Astrocyte (in vitro differentiated cells and primary cell): ENCODE measurements around the gene CCDC146. TPM values are rescaled to one million over a fixed set of nuclear protein-coding genes. Genes with fewer than 3 reads are reported as not detected.
A peak's percentile ranks its signal among the peaks of the same experiment; 100 is the strongest.
"Not testable (repeated sequence)": the region's sequence is repeated elsewhere in the genome, so short reads cannot be mapped to it uniquely, and the experiment has no call there.

ENCODE experiments used
- DNase-seq: peaks from one replicate; pipeline ENCODE4 v3.0.0-alpha.2; 2010; ENCODE audit warnings: low read depth
- FAIRE-seq: peaks from 2 replicates; lab custom pipeline; 2011; peaks lifted over from hg19 to GRCh38; lab: Jason Lieb, UNC
- H2AFZ ChIP-seq: 2 replicates; pipeline ENCODE4 v1.6.0; 2012; ENCODE audit warnings: low read depth, low read length, inconsistent platforms
- H3K27ac ChIP-seq: 2 replicates; pipeline ENCODE4 v1.5.1; 2011; ENCODE audit warnings: low read depth, low read length, inconsistent platforms
- H3K27me3 ChIP-seq: 2 replicates; pipeline ENCODE4 v1.6.0; 2011; ENCODE audit warnings: low read length, inconsistent platforms; ENCODE audit not compliant: insufficient read depth
- H3K36me3 ChIP-seq: 2 replicates; pipeline ENCODE4 v1.5.1; 2011; ENCODE audit warnings: low read length, inconsistent platforms; ENCODE audit not compliant: insufficient read depth
- H3K4me1 ChIP-seq: 2 replicates; pipeline ENCODE4 v1.5.1; 2011; ENCODE audit warnings: low read length, inconsistent platforms; ENCODE audit not compliant: insufficient read depth
- H3K4me2 ChIP-seq: 2 replicates; pipeline ENCODE4 v1.6.0; 2012; ENCODE audit warnings: low read length, inconsistent platforms
- H3K4me3 ChIP-seq: 2 replicates; pipeline ENCODE4 v1.5.1; 2011; ENCODE audit warnings: low read depth, mild to moderate bottlenecking, low read length, inconsistent platforms; ENCODE audit not compliant: insufficient read depth
- H3K79me2 ChIP-seq: 2 replicates; pipeline ENCODE4 v1.6.0; 2012; ENCODE audit warnings: mild to moderate bottlenecking, low read length, inconsistent platforms; ENCODE audit not compliant: insufficient read depth
- H3K9ac ChIP-seq: 2 replicates; pipeline ENCODE4 v1.6.0; 2012; ENCODE audit warnings: mild to moderate bottlenecking, low read length, inconsistent platforms
- H3K9me3 ChIP-seq: 2 replicates; pipeline ENCODE4 v1.5.1; 2012; ENCODE audit warnings: low read depth, mild to moderate bottlenecking, low read length, inconsistent platforms; ENCODE audit not compliant: insufficient read depth
- H4K20me1 ChIP-seq: 2 replicates; pipeline ENCODE4 v1.6.0; 2012; ENCODE audit warnings: low read length, inconsistent platforms; ENCODE audit not compliant: insufficient read depth
- H3K27ac Mint-ChIP-seq: one replicate; pipeline ENCODE4 v1.8.0; 2021; ENCODE audit warnings: mild to moderate bottlenecking, mixed read lengths; ENCODE audit not compliant: unreplicated experiment
- H3K27me3 Mint-ChIP-seq: one replicate; pipeline ENCODE4 v1.8.0; 2021; ENCODE audit warnings: low read depth, mixed read lengths; ENCODE audit not compliant: unreplicated experiment
- H3K36me3 Mint-ChIP-seq: one replicate; pipeline ENCODE4 v1.8.0; 2021; ENCODE audit warnings: low read depth, mixed read lengths; ENCODE audit not compliant: unreplicated experiment
- H3K4me1 Mint-ChIP-seq: one replicate; pipeline ENCODE4 v1.8.0; 2021; ENCODE audit warnings: low read depth, mixed read lengths; ENCODE audit not compliant: unreplicated experiment
- H3K4me3 Mint-ChIP-seq: one replicate; pipeline ENCODE4 v1.8.0; 2021; ENCODE audit warnings: mild to moderate bottlenecking, moderate library complexity, mixed read lengths; ENCODE audit not compliant: unreplicated experiment
- H3K9me3 Mint-ChIP-seq: one replicate; pipeline ENCODE4 v1.8.0; 2021; ENCODE audit warnings: mild to moderate bottlenecking, mixed read lengths; ENCODE audit not compliant: unreplicated experiment
- CTCF ChIP-seq: IDR thresholded peaks from 2 replicates; pipeline ENCODE4 v1.5.1; 2011; ENCODE audit warnings: low read depth, mild to moderate bottlenecking, inconsistent platforms, low read length, moderate library complexity; ENCODE audit not compliant: insufficient read depth
- EZH2 ChIP-seq: IDR thresholded peaks from 2 replicates; pipeline ENCODE4 v1.6.1; 2012; ENCODE audit warnings: mild to moderate bottlenecking, low read length, inconsistent platforms; ENCODE audit not compliant: insufficient read depth
- total RNA-seq: library from RNA; stranded (reverse); gene quantifications from 2 replicates; pipeline ENCODE4 v1.2.1, GENCODE V29; 2021

The CCDC146 gene
- total RNA-seq, 1 donor from 2014 or later = 2.0 TPM

- H3K4me1 ChIP-seq, H3K9me3 Mint-ChIP-seq, H4K20me1 ChIP-seq, H3K9ac ChIP-seq, H3K4me3 ChIP-seq, FAIRE-seq, H3K36me3 Mint-ChIP-seq, H3K27me3 ChIP-seq, H3K27me3 Mint-ChIP-seq, H3K9me3 ChIP-seq, H3K79me2 ChIP-seq, H3K4me2 ChIP-seq, H3K4me1 Mint-ChIP-seq, H2AFZ ChIP-seq, H3K36me3 ChIP-seq, H3K27ac Mint-ChIP-seq, H3K27ac ChIP-seq, H3K4me3 Mint-ChIP-seq, DNase-seq: not testable (repeated sequence)
These were observed 32.6 kb downstream of the CCDC146 start for GRCh38 chr7:77154917-77155464.

GRCh38 chr7:77155601-77156377 is 33.4 kb downstream of the CCDC146 start:
- not testable (repeated sequence) for H3K9me3 Mint-ChIP-seq, H3K27me3 Mint-ChIP-seq, H3K4me3 Mint-ChIP-seq, H3K27ac ChIP-seq, H4K20me1 ChIP-seq, DNase-seq, H3K27ac Mint-ChIP-seq, H3K4me2 ChIP-seq, H3K9me3 ChIP-seq, H3K4me1 ChIP-seq, FAIRE-seq, H3K27me3 ChIP-seq, H3K36me3 Mint-ChIP-seq, H3K9ac ChIP-seq, H3K79me2 ChIP-seq, H3K36me3 ChIP-seq, H3K4me1 Mint-ChIP-seq, H3K4me3 ChIP-seq, H2AFZ ChIP-seq

GRCh38 chr7:77157034-77157433 is 34.6 kb downstream of the CCDC146 start:
- H3K4me3 Mint-ChIP-seq, H4K20me1 ChIP-seq, H2AFZ ChIP-seq, H3K27ac ChIP-seq, H3K9me3 ChIP-seq, H3K27ac Mint-ChIP-seq, H3K27me3 ChIP-seq, H3K9me3 Mint-ChIP-seq, H3K36me3 ChIP-seq, H3K9ac ChIP-seq, DNase-seq, H3K4me3 ChIP-seq, H3K4me1 ChIP-seq, H3K27me3 Mint-ChIP-seq, H3K4me1 Mint-ChIP-seq, H3K36me3 Mint-ChIP-seq, H3K79me2 ChIP-seq: not testable (repeated sequence)
- peak; percentile 83 for FAIRE-seq
- peak overlapping the region; percentile 33 for H3K4me2 ChIP-seq

GRCh38 chr7:77157446-77157845 is 35.0 kb downstream of the CCDC146 start:
- Histone ChIP-seq H3K27ac (no peak overlapping the region), H3K79me2 (no peaks in the 10 kb centered on the region), H4K20me1 (no peaks in the 10 kb centered on the region), H3K27me3 (no peaks in the 10 kb centered on the region), H3K36me3 (no peaks in the 10 kb centered on the region), H3K4me2 (peak overlapping the region; percentile 33), H3K4me3 (no peak overlapping the region), H3K4me1 (peaks cover 4% of the 10 kb centered on the region), H3K9me3 (no peaks in the 10 kb centered on the region), H3K9ac (no peak overlapping the region), H2AFZ (no peak overlapping the region)
- peak; percentile 4 for DNase-seq
- Mint-ChIP-seq H3K27me3 (no peaks in the 10 kb centered on the region), H3K36me3 (no peaks in the 10 kb centered on the region), H3K4me3 (no peak overlapping the region), H3K9me3 (no peaks in the 10 kb centered on the region), H3K27ac (no peak overlapping the region), H3K4me1 (no peaks in the 10 kb centered on the region)
- no peak for FAIRE-seq
- TF ChIP-seq CTCF (no peak), EZH2 (no peak)

GRCh38 chr7:77171073-77171472 is 48.7 kb downstream of the CCDC146 start:
- not testable (repeated sequence) for H3K79me2 ChIP-seq, DNase-seq, H3K27ac Mint-ChIP-seq, FAIRE-seq, H2AFZ ChIP-seq, H3K4me1 Mint-ChIP-seq, H3K4me3 Mint-ChIP-seq, H3K4me1 ChIP-seq, H3K27me3 ChIP-seq, H3K9me3 ChIP-seq, H3K36me3 ChIP-seq, H3K4me2 ChIP-seq, H3K27ac ChIP-seq, H3K9me3 Mint-ChIP-seq, H4K20me1 ChIP-seq, H3K36me3 Mint-ChIP-seq, H3K27me3 Mint-ChIP-seq, H3K9ac ChIP-seq, H3K4me3 ChIP-seq
